Endothelial cell of umbilical vein (primary cell): ENCODE measurements around the gene GNMT. TPM values are rescaled to one million over a fixed set of nuclear protein-coding genes. Genes with fewer than 3 reads are reported as not detected.
A peak's percentile ranks its signal among the peaks of the same experiment; 100 is the strongest.

Source experiments
- BruUV-seq: library from RNA; stranded (reverse); fragments of 400-500 nt; replicated peaks from 2 replicates; lab custom pipeline; 2021; lab: Mats Ljungman, UMichigan
- CTCF ChIA-PET: fragments of 300-600, 350-600 bp; sonication (Branson Sonifier 250); formaldehyde crosslinking; loops from one replicate; lab custom pipeline; 2021; ENCODE audit warnings: antibody characterized with exemption, inconsistent platforms; lab: Charles Lee
- POLR2A ChIA-PET: fragments of 300-600, 350-600 bp; sonication (Branson Sonifier 250); formaldehyde crosslinking; loops from one replicate; lab custom pipeline; 2021; ENCODE audit warnings: antibody characterized with exemption, inconsistent platforms; lab: Charles Lee
- DNase-seq: peaks from one replicate; pipeline ENCODE4 v3.0.0-alpha.2; 2011; ENCODE audit warnings: low read depth, low spot score
- FAIRE-seq: peaks from 2 replicates; lab custom pipeline; 2011; peaks lifted over from hg19 to GRCh38; lab: Jason Lieb, UNC
- H2AFZ ChIP-seq: 2 replicates; pipeline ENCODE4 v1.6.0; 2012; ENCODE audit warnings: low read depth, low read length, control low read depth, inconsistent platforms
- H3K27ac ChIP-seq: 2 replicates; pipeline ENCODE4 v1.5.1; 2011; ENCODE audit warnings: low read depth, mild to moderate bottlenecking, control low read depth, low read length, moderate library complexity; ENCODE audit not compliant: insufficient read depth
- H3K27me3 ChIP-seq, 2 experiments: 2 replicates each; pipeline versions ENCODE4 v1.6.0 to v1.6.1; 2011; ENCODE audit warnings: low read length in 2 of 2, mixed read lengths in 1 of 2; ENCODE audit not compliant: control insufficient read depth in 2 of 2, insufficient read depth in 2 of 2
- H3K36me3 ChIP-seq, 2 experiments: 2 replicates in 1 of 2; 3 replicates in 1 of 2; pipeline ENCODE4 v1.5.1; 2011; ENCODE audit warnings: low read length in 2 of 2, mild to moderate bottlenecking in 1 of 2, moderate library complexity in 1 of 2; ENCODE audit not compliant: control insufficient read depth in 2 of 2, insufficient read depth in 2 of 2; ENCODE audit errors: extremely low read depth in 1 of 2
- H3K4me1 ChIP-seq: 3 replicates; pipeline ENCODE4 v1.5.1; 2011; ENCODE audit warnings: mild to moderate bottlenecking, low read length; ENCODE audit not compliant: control insufficient read depth, insufficient read depth; ENCODE audit errors: extremely low read depth
- H3K4me2 ChIP-seq: 2 replicates; pipeline ENCODE4 v1.6.1; 2011; ENCODE audit warnings: low read length, control low read depth, mixed read lengths; ENCODE audit not compliant: insufficient read depth
- H3K4me3 ChIP-seq, 3 experiments: fragments of 200-600 bp in 1 of 3; sonication (generic), shearing (Covaris generic) in 1 of 3; replicated peaks in 1 of 3; 2 replicates each; pipeline ENCODE4 v1.5.1; 2011 to 2016; ENCODE audit warnings: control low read depth in 3 of 3, low read length in 3 of 3, mild to moderate bottlenecking in 2 of 3, inconsistent platforms in 1 of 3, low read depth in 1 of 3, moderate library complexity in 1 of 3; ENCODE audit not compliant: insufficient read depth in 1 of 3
- H3K79me2 ChIP-seq: 2 replicates; pipeline ENCODE4 v1.6.0; 2012; ENCODE audit warnings: low read length, inconsistent platforms; ENCODE audit not compliant: control insufficient read depth, insufficient read depth
- H3K9ac ChIP-seq: replicated peaks from 2 replicates; pipeline ENCODE3; 2011; ENCODE audit warnings: low read length, control low read depth; ENCODE audit not compliant: insufficient read depth; ENCODE audit errors: extremely low read depth
- H3K9me1 ChIP-seq: replicated peaks from 3 replicates; pipeline ENCODE4 v1.6.0; 2011; ENCODE audit warnings: mild to moderate bottlenecking, low read length; ENCODE audit not compliant: control insufficient read depth, insufficient read depth; ENCODE audit errors: extremely low read depth
- H3K9me3 ChIP-seq: replicated peaks from 2 replicates; pipeline ENCODE4 v1.5.1; 2012; ENCODE audit warnings: low read length, inconsistent platforms; ENCODE audit not compliant: control insufficient read depth, insufficient read depth
- H4K20me1 ChIP-seq: replicated peaks from 2 replicates; pipeline ENCODE3; 2011; ENCODE audit warnings: mild to moderate bottlenecking, low read length; ENCODE audit not compliant: control insufficient read depth, insufficient read depth; ENCODE audit errors: extremely low read depth
- EZH2 ChIP-seq: IDR thresholded peaks from 2 replicates; pipeline ENCODE4 v1.6.1; 2012; ENCODE audit warnings: borderline replicate concordance, low read depth, mild to moderate bottlenecking, moderate library complexity, low read length, inconsistent platforms; ENCODE audit not compliant: severe bottlenecking
- FOS ChIP-seq: IDR thresholded peaks from 2 replicates; pipeline ENCODE4 v1.6.1; 2011; ENCODE audit warnings: mild to moderate bottlenecking, low read length, moderate library complexity, borderline replicate concordance; ENCODE audit not compliant: insufficient read depth
- GATA2 ChIP-seq: IDR thresholded peaks from 2 replicates; pipeline ENCODE4 v1.7.0; 2011; ENCODE audit warnings: low read depth, mild to moderate bottlenecking, moderate library complexity, mixed read lengths, low read length; ENCODE audit not compliant: insufficient read length, insufficient read depth
- JUN ChIP-seq: IDR thresholded peaks from 2 replicates; pipeline ENCODE4 v1.6.1; 2011; ENCODE audit warnings: borderline replicate concordance, low read depth; ENCODE audit not compliant: insufficient read length, insufficient read depth
- MYC ChIP-seq: IDR thresholded peaks from one replicate; pipeline ENCODE4 v1.6.1; 2011; ENCODE audit warnings: mild to moderate bottlenecking, low read depth, low read length
- POLR2A ChIP-seq: IDR thresholded peaks from 2 replicates; pipeline ENCODE4 v1.6.1; 2012; ENCODE audit warnings: low read depth, mild to moderate bottlenecking, control low read depth, low read length
- POLR2AphosphoS5 ChIP-seq: IDR thresholded peaks from 2 replicates; pipeline ENCODE4 v1.6.1; 2012; ENCODE audit warnings: low read depth, mild to moderate bottlenecking, control low read depth, low read length, moderate library complexity; ENCODE audit not compliant: insufficient read depth
- dilution Hi-C: fragments of 300-500 bp; cut with MboI; formaldehyde crosslinking; loops from one replicate; pipeline ENCODE4 v1.15.0; 2019; ENCODE audit warnings: low sequenced_read_pairs; ENCODE audit not compliant: extremely low pct_ligation_motif_present
- intact Hi-C: fragments of 100-400 bp; cut with micrococcal nuclease; formaldehyde crosslinking; loops from one replicate; pipeline ENCODE4 v1.10.0; 2022
- polyA plus RNA-seq, 4 experiments: library from polyadenylated mRNA; depleted of rRNA in 3 of 4; stranded (reverse) in 3 of 4; unstranded in 1 of 4; fragments of >200 nt; gene quantifications; 2 replicates each; pipeline versions ENCODE4 v1.2.1 to v1.2.3, GENCODE V29; 2011 to 2012; ENCODE audit warnings: missing spikeins in 1 of 4
- total RNA-seq: library from RNA; stranded (reverse); gene quantifications from 2 replicates; pipeline ENCODE4 v1.2.3, GENCODE V29; 2021
- TF ChIP-seq, protein P1 (sequence below), 2 donors: IDR thresholded peaks; 1 replicate in 1 of 2; 2 replicates in 1 of 2; pipeline ENCODE4 v1.5.1; 2011; ENCODE audit warnings: low read length in 2 of 2, mild to moderate bottlenecking in 2 of 2, moderate library complexity in 2 of 2, control low read depth in 1 of 2, inconsistent platforms in 1 of 2, low read depth in 1 of 2; ENCODE audit not compliant: insufficient read depth in 1 of 2; ENCODE audit errors: extremely low read depth in 1 of 2
- TF ChIP-seq, protein P2 (sequence below): IDR thresholded peaks from 2 replicates; pipeline ENCODE4 v1.6.1; 2011; ENCODE audit not compliant: insufficient read depth, insufficient read length

The GNMT gene
- total and polyA plus RNA-seq, 2 donors (not counting 3 experiments of a cell fraction or from before 2014, with no cell fraction given): 0.41 to 1.2 TPM

GRCh38 chr6:42981836-42982235 lies 21.3 kb downstream of the GNMT start:
- dilution Hi-C loops: no loop called here

More at GRCh38 chr6:42981836-42982235, 21.3 kb downstream of the GNMT start:
- H3K27ac ChIP-seq: no peak overlapping the region
- peaks cover 26% of the 10 kb centered on the region for H3K79me2 ChIP-seq
- no peaks in the 10 kb centered on the region for H3K27me3 ChIP-seq
- peak overlapping the region; percentile 35 for H2AFZ ChIP-seq
- H4K20me1 ChIP-seq: peaks cover 3% of the 10 kb centered on the region
- intact Hi-C loops: loop anchor here (5.0 kb wide), 1 partner anchor 80 kb away; no protein-coding TSS in a partner anchor
- BruUV-seq: no TSS peak
- no peaks in the 10 kb centered on the region for H3K9me3 ChIP-seq
- TF ChIP-seq EZH2 (no peak), GATA2 (no peak), POLR2AphosphoS5 (no peak), JUN (no peak), FOS (no peak), MYC (no peak), POLR2A (no peak)
- TF ChIP-seq, protein P1, sequence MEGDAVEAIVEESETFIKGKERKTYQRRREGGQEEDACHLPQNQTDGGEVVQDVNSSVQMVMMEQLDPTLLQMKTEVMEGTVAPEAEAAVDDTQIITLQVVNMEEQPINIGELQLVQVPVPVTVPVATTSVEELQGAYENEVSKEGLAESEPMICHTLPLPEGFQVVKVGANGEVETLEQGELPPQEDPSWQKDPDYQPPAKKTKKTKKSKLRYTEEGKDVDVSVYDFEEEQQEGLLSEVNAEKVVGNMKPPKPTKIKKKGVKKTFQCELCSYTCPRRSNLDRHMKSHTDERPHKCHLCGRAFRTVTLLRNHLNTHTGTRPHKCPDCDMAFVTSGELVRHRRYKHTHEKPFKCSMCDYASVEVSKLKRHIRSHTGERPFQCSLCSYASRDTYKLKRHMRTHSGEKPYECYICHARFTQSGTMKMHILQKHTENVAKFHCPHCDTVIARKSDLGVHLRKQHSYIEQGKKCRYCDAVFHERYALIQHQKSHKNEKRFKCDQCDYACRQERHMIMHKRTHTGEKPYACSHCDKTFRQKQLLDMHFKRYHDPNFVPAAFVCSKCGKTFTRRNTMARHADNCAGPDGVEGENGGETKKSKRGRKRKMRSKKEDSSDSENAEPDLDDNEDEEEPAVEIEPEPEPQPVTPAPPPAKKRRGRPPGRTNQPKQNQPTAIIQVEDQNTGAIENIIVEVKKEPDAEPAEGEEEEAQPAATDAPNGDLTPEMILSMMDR (IDR thresholded peaks at IDR 0.05; ENCODE audit: extremely low read depth in 1 of 2, insufficient read depth in 1 of 2, low read depth in 1 of 2, low read length in 2 of 2): no peak
- TF ChIP-seq, protein P2, sequence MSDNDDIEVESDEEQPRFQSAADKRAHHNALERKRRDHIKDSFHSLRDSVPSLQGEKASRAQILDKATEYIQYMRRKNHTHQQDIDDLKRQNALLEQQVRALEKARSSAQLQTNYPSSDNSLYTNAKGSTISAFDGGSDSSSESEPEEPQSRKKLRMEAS: no peak
- H3K4me1 ChIP-seq: peaks cover 34% of the 10 kb centered on the region
- no peak overlapping the region for H3K4me3 ChIP-seq
- CTCF ChIA-PET: interaction anchor here (0.6 kb wide), 1 partner anchor 164 kb away, joined by 3 read pairs; no protein-coding TSS in a partner anchor
- POLR2A ChIA-PET: no interaction called here
- H3K36me3 ChIP-seq: no peaks in the 10 kb centered on the region
- FAIRE-seq (peak; percentile 46), DNase-seq (no peak)
- no peak overlapping the region for H3K4me2 ChIP-seq
- H3K9me1 ChIP-seq: no peaks in the 10 kb centered on the region
- H3K9ac ChIP-seq: no peak overlapping the region
